ENCODE measurements around the gene TBC1D24. TPM values are rescaled to one million over a fixed set of nuclear protein-coding genes. Genes with fewer than 3 reads are reported as not detected.

The TBC1D24 gene
- polyA plus RNA-seq, 1 of the 3 experiments (the other 2 are of a cell fraction): 6.7 TPM

- peaks cover 19% of the 10 kb centered on the region for H3F3A ChIP-seq (replicated peaks; ENCODE audit: insufficient read depth)
- peaks cover 14% of the 10 kb centered on the region; the same call in 1 of the 2 replicates for H3K79me2 ChIP-seq (ENCODE audit: insufficient read depth)
- peak overlapping the region; percentile 60; the same call in 1 of the 2 replicates for H3K9ac ChIP-seq
- H3K27me3 ChIP-seq (ENCODE audit: insufficient read depth): no peaks in the 10 kb centered on the region
- POLR2A ChIA-PET: interaction anchor here (1.8 to 2.0 kb wide), 2 partner anchors 9 to 23 kb away, joined by 5 to 19 read pairs; no protein-coding TSS in a partner anchor
- no peaks in the 10 kb centered on the region for H3K9me2 ChIP-seq
- H3K27ac ChIP-seq (ENCODE audit: low read depth in 2 of 2, low read length in 1 of 2): peak overlapping the region in 1 of 2 experiments; percentile 47; a peak in 2 of 4 replicates
- CTCF ChIA-PET: interaction anchor here (0.6 to 4.8 kb wide), 9 partner anchors 9 to 120 kb away, joined by 3 to 27 read pairs (median 3); partner anchors contain the start of genes ABCA3 and TBC1D24
- WGBS (ENCODE audit: low lambda C conversion rate): 7% methylated on average over 6 of the region's 20 CpGs
- TF ChIP-seq SMC3 (IDR thresholded peaks at IDR 0.05; ENCODE audit: low read depth, low read length): no peak
- no peak for TF ChIP-seq FOXM1 (IDR thresholded peaks at IDR 0.05; ENCODE audit: low read depth)
- TF ChIP-seq CTCF (IDR thresholded peaks at IDR 0.05): no peak
- H3K36me3 ChIP-seq (replicated peaks in 1 of 2; ENCODE audit: control insufficient read depth in 1 of 2, insufficient read depth in 2 of 2, low read length in 1 of 2): peaks cover 0 to 14% of the 10 kb centered on the region in 2 experiments
- H3K4me1 ChIP-seq (ENCODE audit: control insufficient read depth in 1 of 2, insufficient read depth in 2 of 2, low read depth in 1 of 2, low read length in 1 of 2): peaks cover 9 to 24% of the 10 kb centered on the region in 2 experiments; a peak in 2 of 4 replicates
- DNase-seq: no peak
- H4K20me1 ChIP-seq (ENCODE audit: insufficient read depth): no peaks in the 10 kb centered on the region
- H3K4me2 ChIP-seq: peak overlapping the region; percentile 96
- H3K9me3 ChIP-seq: no peaks in the 10 kb centered on the region
- H3K4me3 ChIP-seq (ENCODE audit: low read depth in 2 of 2, low read length in 1 of 2): peak overlapping the region; percentile 66 to 71
- peak overlapping the region; percentile 65 for H2AFZ ChIP-seq (ENCODE audit: low read depth)
Observed at GRCh38 chr16:2460391-2460713, 14.6 kb upstream of the TBC1D24 start.

DNA sequence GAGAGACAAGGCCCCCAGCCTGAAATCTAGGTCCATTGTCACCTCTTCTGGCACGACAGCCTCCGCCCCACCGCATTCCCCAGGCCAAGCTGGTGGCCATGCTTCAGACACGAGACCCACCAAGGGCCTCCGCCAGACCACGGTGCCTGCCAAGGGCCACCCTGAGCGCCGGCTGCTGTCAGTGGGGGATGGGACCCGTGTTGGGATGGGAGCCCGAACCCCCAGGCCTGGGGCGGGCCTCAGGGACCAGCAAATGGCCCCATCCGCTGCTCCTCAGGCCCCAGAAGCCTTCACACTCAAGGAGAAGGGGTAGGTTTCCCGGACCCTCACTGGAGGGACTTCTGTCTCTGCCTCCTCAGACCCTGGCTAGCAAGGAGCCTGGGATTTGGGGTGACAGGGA, 14.0 kb upstream of the TBC1D24 start:
- 61% methylated on average over 3 of the region's 13 CpGs for WGBS (ENCODE audit: low lambda C conversion rate)
- Histone ChIP-seq H3K79me2 (ENCODE audit: insufficient read depth) (peaks cover 14% of the 10 kb centered on the region; the same call in 1 of the 2 replicates), H3K9me3 (no peaks in the 10 kb centered on the region), H3K27me3 (ENCODE audit: insufficient read depth) (no peaks in the 10 kb centered on the region), H3K4me2 (peak overlapping the region; percentile 96), H3K4me1 (ENCODE audit: control insufficient read depth in 1 of 2, insufficient read depth in 2 of 2, low read depth in 1 of 2, low read length in 1 of 2) (peaks cover 9 to 24% of the 10 kb centered on the region in 2 experiments; a peak in 2 of 4 replicates), H4K20me1 (ENCODE audit: insufficient read depth) (no peaks in the 10 kb centered on the region), H3K27ac (ENCODE audit: low read depth in 2 of 2, low read length in 1 of 2) (no peak overlapping the region), H3K36me3 (replicated peaks in 1 of 2; ENCODE audit: control insufficient read depth in 1 of 2, insufficient read depth in 2 of 2, low read length in 1 of 2) (peaks cover 0 to 11% of the 10 kb centered on the region in 2 experiments), H3K9me2 (no peaks in the 10 kb centered on the region), H3K4me3 (ENCODE audit: low read depth in 2 of 2, low read length in 1 of 2) (peak overlapping the region; percentile 66 to 71), H2AFZ (ENCODE audit: low read depth) (no peak overlapping the region), H3F3A (replicated peaks; ENCODE audit: insufficient read depth) (peaks cover 22% of the 10 kb centered on the region), H3K9ac (peak overlapping the region; percentile 60; the same call in 1 of the 2 replicates)
- no peak for TF ChIP-seq TEAD4 (IDR thresholded peaks at IDR 0.05; ENCODE audit: borderline replicate concordance, insufficient read depth)
- TF ChIP-seq FOXM1 (IDR thresholded peaks at IDR 0.05; ENCODE audit: low read depth): no peak
- TF ChIP-seq MXI1 (IDR thresholded peaks at IDR 0.05; ENCODE audit: low read depth, low read length): no peak
- no peak for TF ChIP-seq EZH2phosphoT487 (IDR thresholded peaks at IDR 0.05; ENCODE audit: borderline replicate concordance, low read depth)
- ChIA-PET POLR2A (interaction anchor here (1.8 to 2.0 kb wide), 2 partner anchors 8 to 22 kb away, joined by 5 to 19 read pairs; no protein-coding TSS in a partner anchor), CTCF (interaction anchor here (0.6 to 4.8 kb wide), 7 partner anchors 8 to 121 kb away, joined by 3 to 27 read pairs (median 4); partner anchors contain the start of gene ABCA3)
- DNase-seq: no peak
